ENCODE data around the gene TARDBP. TPM values are rescaled to one million over a fixed set of nuclear protein-coding genes. Genes with fewer than 3 reads are reported as not detected.
"Not testable (repeated sequence)": the region's sequence is repeated elsewhere in the genome, so short reads cannot be mapped to it uniquely, and the experiment has no call there.

The TARDBP gene
- total RNA-seq, 1 experiment from 2014 or later: 283 TPM

- no peaks in the 10 kb centered on the region for H3K9me3 ChIP-seq (ENCODE audit: low read depth, low read length, poor library complexity, severe bottlenecking)
Observed at GRCh38 chr1:11039351-11040104, 27.1 kb downstream of the TARDBP start.

GRCh38 chr1:11040105-11040429 is 27.6 kb downstream of the TARDBP start:
- H3K27me3 ChIP-seq (replicated peaks; ENCODE audit: insufficient read depth, low read depth, low read length, poor library complexity); POLR2A ChIA-PET (ENCODE audit: low non-redundant PET); H3K4me1 ChIP-seq (ENCODE audit: insufficient read depth, low read length, poor library complexity, severe bottlenecking); DNase-seq (ENCODE audit: low spot score); BruUV-seq (replicated peaks); intact Hi-C loops (cut with micrococcal nuclease; ENCODE audit: unreplicated experiment); H3K36me3 ChIP-seq (ENCODE audit: insufficient read depth, low read length, poor library complexity, severe bottlenecking); H3K9me3 ChIP-seq (ENCODE audit: low read depth, low read length, poor library complexity, severe bottlenecking); H3K4me3 ChIP-seq (ENCODE audit: low read depth, low read length, poor library complexity, severe bottlenecking); H3K27ac ChIP-seq (ENCODE audit: low read depth, low read length, poor library complexity, severe bottlenecking); CTCF ChIA-PET: not testable (repeated sequence)

More at GRCh38 chr1:11039351-11040104, 27.1 kb downstream of the TARDBP start:
- intact Hi-C loops (cut with micrococcal nuclease; ENCODE audit: unreplicated experiment): no loop called here
- H3K36me3 ChIP-seq (ENCODE audit: insufficient read depth, low read length, poor library complexity, severe bottlenecking): no peaks in the 10 kb centered on the region
- no peak overlapping the region for H3K4me3 ChIP-seq (ENCODE audit: low read depth, low read length, poor library complexity, severe bottlenecking)
- TF ChIP-seq EZH2 (IDR thresholded peaks at IDR 0.05; ENCODE audit: borderline replicate concordance, low read depth, low read length, poor library complexity, severe bottlenecking) (no peak), CTCF (conservative IDR thresholded peaks at IDR 0.05; ENCODE audit: low read depth, low read length) (no peak)
- DNase-seq (ENCODE audit: low spot score): no peak
- BruUV-seq (replicated peaks): no TSS peak
- H3K27me3 ChIP-seq (replicated peaks; ENCODE audit: insufficient read depth, low read depth, low read length, poor library complexity): no peaks in the 10 kb centered on the region
- POLR2A ChIA-PET (ENCODE audit: low non-redundant PET): no interaction called here
- no peak overlapping the region for H3K27ac ChIP-seq (ENCODE audit: low read depth, low read length, poor library complexity, severe bottlenecking)
- no peaks in the 10 kb centered on the region for H3K4me1 ChIP-seq (ENCODE audit: insufficient read depth, low read length, poor library complexity, severe bottlenecking)
- CTCF ChIA-PET: no interaction called here

- ChIA-PET CTCF (no interaction called here), POLR2A (ENCODE audit: low non-redundant PET) (no interaction called here)
- Histone ChIP-seq H3K27ac (ENCODE audit: low read depth, low read length, poor library complexity, severe bottlenecking) (no peak overlapping the region), H3K4me3 (ENCODE audit: low read depth, low read length, poor library complexity, severe bottlenecking) (no peak overlapping the region), H3K27me3 (replicated peaks; ENCODE audit: insufficient read depth, low read depth, low read length, poor library complexity) (no peaks in the 10 kb centered on the region), H3K9me3 (ENCODE audit: low read depth, low read length, poor library complexity, severe bottlenecking) (no peaks in the 10 kb centered on the region), H3K36me3 (ENCODE audit: insufficient read depth, low read length, poor library complexity, severe bottlenecking) (no peaks in the 10 kb centered on the region), H3K4me1 (ENCODE audit: insufficient read depth, low read length, poor library complexity, severe bottlenecking) (no peaks in the 10 kb centered on the region)
- TF ChIP-seq CTCF (conservative IDR thresholded peaks at IDR 0.05; ENCODE audit: low read depth, low read length) (no peak), EZH2 (IDR thresholded peaks at IDR 0.05; ENCODE audit: borderline replicate concordance, low read depth, low read length, poor library complexity, severe bottlenecking) (no peak)
- DNase-seq (ENCODE audit: low spot score): no peak
- no TSS peak for BruUV-seq (replicated peaks)
- intact Hi-C loops (cut with micrococcal nuclease; ENCODE audit: unreplicated experiment): no loop called here
Observed at GRCh38 chr1:11041048-11041447, 28.6 kb downstream of the TARDBP start.

GRCh38 chr1:11042065-11042464 is 29.6 kb downstream of the TARDBP start:
- Histone ChIP-seq H3K4me1 (ENCODE audit: insufficient read depth, low read length, poor library complexity, severe bottlenecking) (no peaks in the 10 kb centered on the region), H3K4me3 (ENCODE audit: low read depth, low read length, poor library complexity, severe bottlenecking) (no peak overlapping the region), H3K27ac (ENCODE audit: low read depth, low read length, poor library complexity, severe bottlenecking) (no peak overlapping the region), H3K27me3 (replicated peaks; ENCODE audit: insufficient read depth, low read depth, low read length, poor library complexity) (no peaks in the 10 kb centered on the region), H3K36me3 (ENCODE audit: insufficient read depth, low read length, poor library complexity, severe bottlenecking) (no peaks in the 10 kb centered on the region), H3K9me3 (ENCODE audit: low read depth, low read length, poor library complexity, severe bottlenecking) (no peaks in the 10 kb centered on the region)
- DNase-seq (ENCODE audit: low spot score): no peak
- ChIA-PET POLR2A (ENCODE audit: low non-redundant PET) (no interaction called here), CTCF (interaction anchor here (0.7 kb wide), 1 partner anchor 87 kb away, joined by 3 read pairs; no protein-coding TSS in a partner anchor)
- intact Hi-C loops (cut with micrococcal nuclease; ENCODE audit: unreplicated experiment): no loop called here
- TF ChIP-seq EZH2 (IDR thresholded peaks at IDR 0.05; ENCODE audit: borderline replicate concordance, low read depth, low read length, poor library complexity, severe bottlenecking) (no peak), CTCF (conservative IDR thresholded peaks at IDR 0.05; ENCODE audit: low read depth, low read length) (no peak)
- BruUV-seq (replicated peaks): no TSS peak
